Measurements from ENCODE around the gene NHLH2.
A peak's percentile ranks its signal among the peaks of the same experiment; 100 is the strongest.

The NHLH2 gene

GRCh38 chr1:115805597-115805996, 35.3 kb downstream of the NHLH2 start:
- no peak for DNase-seq (ENCODE audit: low read depth, low spot score)

- DNase-seq (ENCODE audit: low read depth, low spot score), result no peak
Measured at GRCh38 chr1:115802416-115802815, 38.5 kb downstream of the NHLH2 start.

GRCh38 chr1:115797486-115797885, 43.4 kb downstream of the NHLH2 start:
- peak; percentile 16 for DNase-seq (ENCODE audit: low read depth, low spot score)

- peak; percentile 51 for DNase-seq (ENCODE audit: low read depth, low spot score)
Measured at GRCh38 chr1:115796897-115797296, 44.0 kb downstream of the NHLH2 start.

- DNase-seq (ENCODE audit: low read depth, low spot score), result no peak
Measured at GRCh38 chr1:115796036-115796435, 44.9 kb downstream of the NHLH2 start.

GRCh38 chr1:115794976-115795639, 45.8 kb downstream of the NHLH2 start:
- DNase-seq (ENCODE audit: low read depth, low spot score), result no peak

- no peak for DNase-seq (ENCODE audit: low read depth, low spot score)
Measured at GRCh38 chr1:115793162-115793561, 47.8 kb downstream of the NHLH2 start.

- DNase-seq (ENCODE audit: low read depth, low spot score), result no peak
Measured at GRCh38 chr1:115791816-115792215, 49.1 kb downstream of the NHLH2 start.

GRCh38 chr1:115790846-115791245, 50.1 kb downstream of the NHLH2 start:
- DNase-seq (ENCODE audit: low read depth, low spot score), result no peak

GRCh38 chr1:115790356-115790755, 50.6 kb downstream of the NHLH2 start:
- no peak for DNase-seq (ENCODE audit: low read depth, low spot score)
